ENCODE measurements around the gene DAW1.

The DAW1 gene

DNA sequence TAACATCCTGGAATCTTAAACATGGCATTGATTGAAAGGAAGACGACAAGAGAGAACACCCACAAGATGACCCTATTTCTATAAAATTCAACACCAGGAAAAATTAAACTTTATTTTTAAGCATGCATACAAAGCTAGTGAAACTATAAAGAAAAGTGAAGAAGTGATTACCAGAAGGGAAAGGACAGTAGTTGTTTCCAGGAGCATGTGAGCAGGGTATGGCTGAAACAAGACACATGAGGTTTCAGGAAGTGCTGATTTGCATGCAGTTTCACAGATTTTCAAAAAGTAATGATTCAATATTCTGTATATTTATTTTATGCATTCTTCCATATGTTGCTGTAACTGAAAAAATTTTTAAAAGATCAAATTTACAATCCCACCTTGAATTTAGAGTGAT is 24.6 kb upstream of the DAW1 start:
- H3K4me3 ChIP-seq (ENCODE audit: low read depth, low read length): no peak overlapping the region
- POLR2A ChIA-PET: no interaction called here
- CTCF ChIA-PET: interaction anchor here (1.6 kb wide), 1 partner anchor 16 kb away, joined by 7 read pairs; no protein-coding TSS in a partner anchor
- TF ChIP-seq, protein P1, sequence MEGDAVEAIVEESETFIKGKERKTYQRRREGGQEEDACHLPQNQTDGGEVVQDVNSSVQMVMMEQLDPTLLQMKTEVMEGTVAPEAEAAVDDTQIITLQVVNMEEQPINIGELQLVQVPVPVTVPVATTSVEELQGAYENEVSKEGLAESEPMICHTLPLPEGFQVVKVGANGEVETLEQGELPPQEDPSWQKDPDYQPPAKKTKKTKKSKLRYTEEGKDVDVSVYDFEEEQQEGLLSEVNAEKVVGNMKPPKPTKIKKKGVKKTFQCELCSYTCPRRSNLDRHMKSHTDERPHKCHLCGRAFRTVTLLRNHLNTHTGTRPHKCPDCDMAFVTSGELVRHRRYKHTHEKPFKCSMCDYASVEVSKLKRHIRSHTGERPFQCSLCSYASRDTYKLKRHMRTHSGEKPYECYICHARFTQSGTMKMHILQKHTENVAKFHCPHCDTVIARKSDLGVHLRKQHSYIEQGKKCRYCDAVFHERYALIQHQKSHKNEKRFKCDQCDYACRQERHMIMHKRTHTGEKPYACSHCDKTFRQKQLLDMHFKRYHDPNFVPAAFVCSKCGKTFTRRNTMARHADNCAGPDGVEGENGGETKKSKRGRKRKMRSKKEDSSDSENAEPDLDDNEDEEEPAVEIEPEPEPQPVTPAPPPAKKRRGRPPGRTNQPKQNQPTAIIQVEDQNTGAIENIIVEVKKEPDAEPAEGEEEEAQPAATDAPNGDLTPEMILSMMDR (IDR thresholded peaks at IDR 0.05; ENCODE audit: insufficient read depth, low read length, missing control alignments): no peak
- no peak for DNase-seq (ENCODE audit: low read depth, low spot score)

DNA sequence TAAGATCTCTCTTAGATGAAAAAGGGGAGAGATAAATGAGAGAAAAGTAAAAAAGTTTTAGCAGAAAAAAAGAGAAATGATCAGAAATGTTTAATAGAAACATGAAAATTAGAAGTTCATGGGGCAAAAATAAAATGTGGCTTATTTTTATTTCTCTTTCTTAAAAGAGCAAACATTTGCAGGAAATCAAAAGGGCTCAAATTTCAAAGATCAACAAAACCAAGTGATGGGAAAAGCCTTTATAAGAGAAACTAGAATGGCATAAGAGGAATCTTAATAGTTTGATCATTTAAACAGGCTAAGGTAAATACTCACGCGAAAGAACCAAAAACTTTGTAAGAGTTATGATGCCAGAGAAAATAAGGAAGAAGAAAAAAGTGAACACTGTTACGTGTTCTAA is 23.3 kb upstream of the DAW1 start:
- H3K4me3 ChIP-seq (ENCODE audit: low read depth, low read length): no peak overlapping the region
- POLR2A ChIA-PET: no interaction called here
- DNase-seq (ENCODE audit: low read depth, low spot score): no peak
- TF ChIP-seq, protein P1 (IDR thresholded peaks at IDR 0.05; ENCODE audit: insufficient read depth, low read length, missing control alignments): no peak
- CTCF ChIA-PET: no interaction called here

DNA sequence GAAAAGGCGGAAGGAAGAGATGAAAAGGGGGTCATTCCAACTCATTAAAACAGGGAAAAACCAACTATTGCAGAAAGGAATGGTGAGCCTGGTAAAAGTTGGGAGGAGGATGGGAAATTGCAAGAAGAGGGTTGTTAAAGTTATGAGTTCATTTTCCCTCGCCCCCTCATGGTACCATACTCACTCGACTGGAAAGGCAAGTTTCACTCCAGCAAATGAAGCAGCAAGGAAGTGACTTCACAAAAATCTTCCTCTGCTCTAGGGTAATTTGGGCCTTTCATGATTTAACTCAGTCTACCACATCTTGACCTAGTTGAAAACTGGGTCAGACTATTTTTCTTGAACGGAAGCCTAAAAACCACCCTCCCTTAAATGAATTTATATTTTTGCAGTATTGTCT is 22.8 kb upstream of the DAW1 start:
- DNase-seq (ENCODE audit: low read depth, low spot score): no peak
- no peak overlapping the region for H3K4me3 ChIP-seq (ENCODE audit: low read depth, low read length)
- TF ChIP-seq, protein P1 (IDR thresholded peaks at IDR 0.05; ENCODE audit: insufficient read depth, low read length, missing control alignments): no peak
- POLR2A ChIA-PET: no interaction called here
- CTCF ChIA-PET: no interaction called here

DNA sequence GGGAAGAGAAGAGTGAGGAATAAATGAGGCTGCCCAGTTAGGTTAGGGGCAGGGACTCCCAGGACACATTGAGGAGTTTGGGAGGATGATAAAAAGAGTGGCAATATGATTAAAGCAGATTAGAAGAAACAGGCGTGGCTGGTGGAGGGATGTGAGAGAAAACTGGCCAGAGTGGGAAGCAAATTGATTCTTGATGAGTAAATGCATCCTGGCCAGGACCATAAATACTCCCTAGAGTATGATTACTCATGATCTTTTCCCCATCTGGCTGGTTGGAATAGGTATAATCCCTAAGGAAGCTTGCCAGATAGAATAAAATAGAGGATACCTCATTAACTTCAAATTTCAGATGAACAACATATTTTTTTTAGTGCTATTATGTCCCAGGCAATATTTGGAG is 21.5 kb upstream of the DAW1 start:
- TF ChIP-seq, protein P1 (IDR thresholded peaks at IDR 0.05; ENCODE audit: insufficient read depth, low read length, missing control alignments): no peak
- ChIA-PET POLR2A (no interaction called here), CTCF (interaction anchor here (1.1 kb wide), 1 partner anchor 84 kb away, joined by 3 read pairs; no protein-coding TSS in a partner anchor)
- no peak for DNase-seq (ENCODE audit: low read depth, low spot score)
- no peak overlapping the region for H3K4me3 ChIP-seq (ENCODE audit: low read depth, low read length)

DNA sequence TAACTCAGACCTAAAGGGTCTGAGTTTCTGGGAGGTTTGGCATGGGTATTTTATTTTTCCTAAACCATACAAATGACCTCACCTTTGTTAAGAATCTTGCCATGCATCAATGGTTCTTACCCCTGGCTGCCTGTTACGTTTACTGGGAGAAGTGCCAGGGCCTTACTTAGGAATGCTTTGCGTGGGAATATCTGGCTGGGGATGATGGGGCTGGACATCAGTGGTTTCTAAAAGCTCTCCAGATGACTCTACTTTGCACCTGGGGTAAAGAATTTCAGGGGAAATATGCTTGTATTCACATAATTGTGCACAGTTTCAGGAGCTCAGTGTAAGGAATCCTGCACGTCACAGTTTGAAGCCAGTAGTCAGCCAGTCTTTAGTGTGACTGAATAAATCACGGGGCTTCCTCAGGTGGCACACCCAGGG is 18.2 kb upstream of the DAW1 start:
- ChIA-PET POLR2A (no interaction called here), CTCF (interaction anchor here (2.4 kb wide), 1 partner anchor 10 kb away, joined by 19 read pairs; no protein-coding TSS in a partner anchor)
- H3K4me3 ChIP-seq (ENCODE audit: low read depth, low read length): no peak overlapping the region
- peak; percentile 44 for DNase-seq (ENCODE audit: low read depth, low spot score)
- TF ChIP-seq, protein P1 (IDR thresholded peaks at IDR 0.05; ENCODE audit: insufficient read depth, low read length, missing control alignments): no peak

DNA sequence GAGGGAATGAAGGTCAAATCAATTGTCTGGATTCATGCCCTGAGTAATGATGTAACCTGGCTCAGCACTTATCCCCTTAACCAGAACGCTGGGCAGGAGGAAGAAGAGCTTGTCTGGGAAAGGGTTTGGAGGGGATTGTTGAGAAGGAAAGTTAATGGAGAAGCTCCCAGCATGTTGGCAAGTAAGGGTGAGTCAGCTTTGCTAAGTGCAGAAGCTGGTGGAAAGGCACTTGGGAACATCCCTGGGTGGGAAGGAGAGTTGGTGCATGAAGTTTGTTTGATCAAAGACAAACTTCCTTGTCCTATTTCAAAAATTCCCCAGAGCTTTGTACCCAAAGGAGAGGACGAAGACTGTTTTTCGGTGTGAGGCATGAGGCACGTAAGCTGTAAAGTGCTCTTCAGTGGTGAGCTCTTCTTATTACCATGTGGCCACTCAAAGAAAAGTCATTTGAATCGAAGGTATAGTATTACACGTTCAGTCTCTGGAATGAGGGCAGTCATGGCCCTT is 17.6 kb upstream of the DAW1 start:
- TF ChIP-seq, protein P1 (IDR thresholded peaks at IDR 0.05; ENCODE audit: insufficient read depth, low read length, missing control alignments): no peak
- ChIA-PET POLR2A (no interaction called here), CTCF (interaction anchor here (1.3 to 2.4 kb wide), 2 partner anchors 9 to 18 kb away, joined by 3 to 19 read pairs; partner anchors contain the start of gene DAW1)
- no peak overlapping the region for H3K4me3 ChIP-seq (ENCODE audit: low read depth, low read length)
- DNase-seq (ENCODE audit: low read depth, low spot score): no peak
